Lower lobe of right lung (tissue), 2 donors: Measurements from ENCODE around the gene DNAJC6. TPM values are rescaled to one million over a fixed set of nuclear protein-coding genes. Genes with fewer than 3 reads are reported as not detected.

Source experiments
- ATAC-seq, 2 donors: fragments of 200-7000 bp; cut with Tn5 transposase; one replicate each; pipeline ENCODE4 v1.9.1; 2020 to 2022; ENCODE audit warnings: mild to moderate bottlenecking in 2 of 2, moderate library complexity in 2 of 2
- DNase-seq: peaks from one replicate; pipeline ENCODE4 v3.0.0-alpha.2; 2020
- H3K27ac ChIP-seq: fragments of 200-600 bp; one replicate; pipeline ENCODE4 v1.8.0; 2022
- H3K27me3 ChIP-seq: fragments of 200-600 bp; one replicate; pipeline ENCODE4 v1.8.0; 2022; ENCODE audit warnings: low read depth
- H3K36me3 ChIP-seq: fragments of 200-600 bp; one replicate; pipeline ENCODE4 v1.8.0; 2022; ENCODE audit warnings: mild to moderate bottlenecking
- H3K4me1 ChIP-seq: fragments of 200-600 bp; one replicate; pipeline ENCODE4 v1.8.0; 2022
- H3K4me3 ChIP-seq: fragments of 200-600 bp; one replicate; pipeline ENCODE4 v1.8.0; 2022; ENCODE audit warnings: mild to moderate bottlenecking
- H3K9me3 ChIP-seq: fragments of 200-600 bp; one replicate; pipeline ENCODE4 v1.8.0; 2022
- CTCF ChIP-seq: fragments of 200-600 bp; IDR thresholded peaks from one replicate; pipeline ENCODE4 v1.8.0; 2022; ENCODE audit warnings: antibody characterized with exemption, mild to moderate bottlenecking
- intact Hi-C: fragments of 100-400 bp; cut with DNase I; formaldehyde crosslinking; loops from one replicate; pipeline ENCODE4 v1.11.0; 2022
- total RNA-seq: library from RNA; stranded (reverse); fragmentation: NEBNext Ultra II Directional; extraction: Animal tissue kit (Norgen Biotek cat#: 25700); gene quantifications from one replicate; pipeline ENCODE4 v1.2.1, GENCODE V29; 2021
- donor health status: DM: no; HTN: yes; CAD: no; lungs with severe emphysema.

The DNAJC6 gene
- total RNA-seq, 1 donor from 2014 or later = 10.5 TPM

DNA sequence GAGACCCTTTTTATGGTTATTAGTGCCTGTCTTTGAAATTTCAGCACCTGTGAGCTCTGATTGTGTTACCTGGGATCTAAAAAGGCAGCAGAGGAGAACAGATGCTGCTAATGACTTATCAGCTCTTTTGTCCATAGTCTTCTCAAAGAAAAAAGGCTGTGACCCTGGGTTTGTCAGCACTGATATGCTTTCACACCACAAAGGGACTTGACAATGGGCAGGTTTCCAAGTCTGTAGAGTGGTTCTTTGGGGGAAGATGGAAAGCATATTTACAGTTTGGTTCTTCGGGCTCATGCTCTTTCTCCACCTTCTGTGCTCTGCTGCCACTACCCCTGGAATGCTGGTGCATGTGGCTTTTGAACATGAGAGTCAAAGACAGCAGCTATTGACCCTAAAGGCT, 32.0 kb downstream of the DNAJC6 start:
- intact Hi-C loops = no loop called here
- no peak for TF ChIP-seq CTCF
- no peaks in the 10 kb centered on the region for H3K9me3 ChIP-seq
- no peak overlapping the region for H3K4me3 ChIP-seq
- ATAC-seq (no peak), DNase-seq (no peak)
- H3K4me1 ChIP-seq = no peaks in the 10 kb centered on the region
- H3K27ac ChIP-seq = no peak overlapping the region
- no peaks in the 10 kb centered on the region for H3K36me3 ChIP-seq
- no peaks in the 10 kb centered on the region for H3K27me3 ChIP-seq

DNA sequence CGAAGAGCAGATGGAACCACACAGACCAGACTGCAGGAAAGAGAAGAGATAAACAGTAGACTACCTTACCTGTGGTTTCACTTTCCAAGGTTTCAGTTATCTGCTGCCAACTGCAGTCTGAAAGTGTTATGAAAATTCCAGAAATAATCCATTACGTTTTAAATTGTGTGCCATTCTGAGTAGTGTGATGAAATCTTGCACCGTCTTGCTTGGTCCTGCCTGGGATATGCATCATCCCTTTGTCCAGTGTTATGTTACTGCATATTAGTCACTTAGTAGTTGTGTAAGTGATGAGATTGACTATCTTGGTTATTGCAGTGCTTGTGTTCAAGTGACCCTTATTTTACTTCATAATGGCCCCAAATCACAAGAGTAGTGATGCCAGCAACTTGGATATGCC, 33.9 kb downstream of the DNAJC6 start:
- Histone ChIP-seq H3K36me3 (no peaks in the 10 kb centered on the region), H3K27ac (no peak overlapping the region), H3K9me3 (no peaks in the 10 kb centered on the region), H3K4me1 (no peaks in the 10 kb centered on the region), H3K27me3 (no peaks in the 10 kb centered on the region), H3K4me3 (no peak overlapping the region)
- DNase-seq (no peak), ATAC-seq (no peak)
- no peak for TF ChIP-seq CTCF
- intact Hi-C loops = no loop called here

DNA sequence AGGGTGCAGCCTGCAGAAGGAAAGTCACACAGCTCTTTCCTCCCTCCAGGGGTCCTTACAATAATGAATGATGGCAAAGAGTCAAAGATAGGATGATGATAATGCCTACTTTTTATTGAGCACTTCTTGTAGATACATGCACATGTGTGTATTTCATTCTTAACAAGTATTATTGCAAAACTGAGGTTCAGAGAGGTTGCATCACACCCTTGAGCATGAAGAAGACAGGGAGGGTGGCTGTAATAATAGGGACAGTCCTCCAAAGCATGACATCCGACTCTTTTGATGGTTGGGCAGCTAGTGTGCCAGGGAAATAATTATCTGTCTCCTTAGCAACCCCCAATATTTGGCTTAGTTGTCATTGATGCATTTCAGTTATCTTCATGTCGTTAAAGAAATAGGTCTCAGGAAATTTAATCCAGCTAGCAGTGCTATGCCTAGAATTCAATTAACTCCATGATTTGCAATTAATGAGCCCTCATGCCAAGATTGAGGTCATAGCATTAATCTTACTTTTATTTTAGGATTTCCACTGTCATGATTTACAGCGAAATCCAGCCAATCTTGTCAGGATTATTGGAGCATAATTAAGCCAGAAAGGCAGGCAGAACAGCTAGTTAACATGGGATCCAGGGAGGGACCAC, 35.0 kb downstream of the DNAJC6 start:
- Histone ChIP-seq H3K27ac (no peak overlapping the region), H3K4me3 (no peak overlapping the region), H3K27me3 (no peaks in the 10 kb centered on the region), H3K36me3 (no peaks in the 10 kb centered on the region), H3K9me3 (no peaks in the 10 kb centered on the region), H3K4me1 (no peaks in the 10 kb centered on the region)
- no peak for TF ChIP-seq CTCF
- DNase-seq (no peak), ATAC-seq (no peak)
- intact Hi-C loops = no loop called here

DNA sequence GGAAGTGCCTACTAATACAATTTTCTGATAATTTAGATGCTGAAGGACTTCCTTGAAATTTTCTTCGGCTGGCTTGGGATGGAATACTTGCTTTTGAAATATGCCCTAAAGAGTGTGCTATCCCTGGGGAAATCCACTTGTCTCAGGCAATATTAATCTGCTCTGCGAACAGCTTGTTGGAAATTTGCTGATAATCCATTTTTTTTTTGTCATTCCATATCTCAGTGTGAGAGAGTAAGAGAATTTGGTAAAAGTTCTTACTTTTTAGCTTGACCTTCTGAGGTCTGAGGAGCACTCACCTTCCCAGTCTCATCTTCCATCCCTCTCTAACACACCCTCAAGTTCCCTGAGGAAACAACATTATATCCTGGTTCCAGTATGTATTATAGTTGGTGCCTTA, 36.8 kb downstream of the DNAJC6 start:
- H3K4me1 ChIP-seq = no peaks in the 10 kb centered on the region
- no peak overlapping the region for H3K4me3 ChIP-seq
- no peak overlapping the region for H3K27ac ChIP-seq
- no peaks in the 10 kb centered on the region for H3K36me3 ChIP-seq
- TF ChIP-seq CTCF = no peak
- no peak for DNase-seq
- no peak for ATAC-seq
- intact Hi-C loops = no loop called here
- H3K9me3 ChIP-seq = no peaks in the 10 kb centered on the region
- H3K27me3 ChIP-seq = no peaks in the 10 kb centered on the region

- Histone ChIP-seq H3K27me3 (no peaks in the 10 kb centered on the region), H3K4me3 (no peak overlapping the region), H3K9me3 (no peaks in the 10 kb centered on the region), H3K36me3 (no peaks in the 10 kb centered on the region), H3K27ac (no peak overlapping the region), H3K4me1 (no peaks in the 10 kb centered on the region)
- DNase-seq (no peak), ATAC-seq (no peak)
- no peak for TF ChIP-seq CTCF
- intact Hi-C loops = no loop called here
These were observed 45.8 kb downstream of the DNAJC6 start for GRCh38 chr1:65355031-65355712.
